Lower lobe of right lung (tissue), 2 donors: ENCODE measurements around the gene TRPC1. TPM values are rescaled to one million over a fixed set of nuclear protein-coding genes. Genes with fewer than 3 reads are reported as not detected.
"Not testable (repeated sequence)": the region's sequence is repeated elsewhere in the genome, so short reads cannot be mapped to it uniquely, and the experiment has no call there.

Source experiments
- ATAC-seq, 2 donors: fragments of 200-7000 bp; cut with Tn5 transposase; one replicate each; pipeline ENCODE4 v1.9.1; 2020 to 2022; ENCODE audit warnings: mild to moderate bottlenecking in 2 of 2, moderate library complexity in 2 of 2
- DNase-seq: peaks from one replicate; pipeline ENCODE4 v3.0.0-alpha.2; 2020
- H3K27ac ChIP-seq: fragments of 200-600 bp; one replicate; pipeline ENCODE4 v1.8.0; 2022
- H3K27me3 ChIP-seq: fragments of 200-600 bp; one replicate; pipeline ENCODE4 v1.8.0; 2022; ENCODE audit warnings: low read depth
- H3K36me3 ChIP-seq: fragments of 200-600 bp; one replicate; pipeline ENCODE4 v1.8.0; 2022; ENCODE audit warnings: mild to moderate bottlenecking
- H3K4me1 ChIP-seq: fragments of 200-600 bp; one replicate; pipeline ENCODE4 v1.8.0; 2022
- H3K4me3 ChIP-seq: fragments of 200-600 bp; one replicate; pipeline ENCODE4 v1.8.0; 2022; ENCODE audit warnings: mild to moderate bottlenecking
- H3K9me3 ChIP-seq: fragments of 200-600 bp; one replicate; pipeline ENCODE4 v1.8.0; 2022
- CTCF ChIP-seq: fragments of 200-600 bp; IDR thresholded peaks from one replicate; pipeline ENCODE4 v1.8.0; 2022; ENCODE audit warnings: antibody characterized with exemption, mild to moderate bottlenecking
- intact Hi-C: fragments of 100-400 bp; cut with DNase I; formaldehyde crosslinking; loops from one replicate; pipeline ENCODE4 v1.11.0; 2022
- total RNA-seq: library from RNA; stranded (reverse); fragmentation: NEBNext Ultra II Directional; extraction: Animal tissue kit (Norgen Biotek cat#: 25700); gene quantifications from one replicate; pipeline ENCODE4 v1.2.1, GENCODE V29; 2021
- donor health status: DM: no; HTN: yes; CAD: no; lungs with severe emphysema.

TRPC1 gene
- total RNA-seq, 1 donor from 2014 or later: 5.4 TPM

- no peak for TF ChIP-seq CTCF
- ATAC-seq (no peak), DNase-seq (no peak)
- no peak overlapping the region for H3K27ac ChIP-seq
- no peaks in the 10 kb centered on the region for H3K27me3 ChIP-seq
- H3K36me3 ChIP-seq: no peaks in the 10 kb centered on the region
- H3K9me3 ChIP-seq: no peaks in the 10 kb centered on the region
- intact Hi-C loops: no loop called here
- H3K4me1 ChIP-seq: no peaks in the 10 kb centered on the region
- H3K4me3 ChIP-seq: no peak overlapping the region
Observed at GRCh38 chr3:142693136-142693853, 30.5 kb upstream of the TRPC1 start.

GRCh38 chr3:142694225-142694624, 29.6 kb upstream of the TRPC1 start:
- Histone ChIP-seq H3K4me1 (no peaks in the 10 kb centered on the region), H3K27me3 (no peaks in the 10 kb centered on the region), H3K4me3 (no peak overlapping the region), H3K9me3 (no peaks in the 10 kb centered on the region), H3K27ac (no peak overlapping the region), H3K36me3 (no peaks in the 10 kb centered on the region)
- DNase-seq (no peak), ATAC-seq (no peak)
- intact Hi-C loops: no loop called here
- no peak for TF ChIP-seq CTCF

- no peak for DNase-seq
- H3K36me3 ChIP-seq: no peaks in the 10 kb centered on the region
- no peak for ATAC-seq
- no peak overlapping the region for H3K27ac ChIP-seq
- H3K4me1 ChIP-seq: no peaks in the 10 kb centered on the region
- no peak for TF ChIP-seq CTCF
- no peaks in the 10 kb centered on the region for H3K9me3 ChIP-seq
- no peak overlapping the region for H3K4me3 ChIP-seq
- intact Hi-C loops: no loop called here
- no peaks in the 10 kb centered on the region for H3K27me3 ChIP-seq
Observed at GRCh38 chr3:142705198-142705597, 18.6 kb upstream of the TRPC1 start.

- H3K4me3 ChIP-seq: no peak overlapping the region
- H3K9me3 ChIP-seq: no peaks in the 10 kb centered on the region
- intact Hi-C loops: no loop called here
- H3K36me3 ChIP-seq: no peaks in the 10 kb centered on the region
- H3K27me3 ChIP-seq: no peaks in the 10 kb centered on the region
- no peaks in the 10 kb centered on the region for H3K4me1 ChIP-seq
- ATAC-seq (no peak), DNase-seq (no peak)
- TF ChIP-seq CTCF: no peak
- no peak overlapping the region for H3K27ac ChIP-seq
Observed at GRCh38 chr3:142706321-142707127, 17.3 kb upstream of the TRPC1 start.

- no peak overlapping the region for H3K4me3 ChIP-seq
- H3K36me3 ChIP-seq: no peaks in the 10 kb centered on the region
- no peaks in the 10 kb centered on the region for H3K9me3 ChIP-seq
- intact Hi-C loops: no loop called here
- no peak for TF ChIP-seq CTCF
- no peak overlapping the region for H3K27ac ChIP-seq
- H3K4me1 ChIP-seq: no peaks in the 10 kb centered on the region
- DNase-seq (no peak), ATAC-seq (no peak)
- no peaks in the 10 kb centered on the region for H3K27me3 ChIP-seq
Observed at GRCh38 chr3:142709207-142709606, 14.6 kb upstream of the TRPC1 start.

GRCh38 chr3:142714882-142715281, 9.0 kb upstream of the TRPC1 start:
- H3K9me3 ChIP-seq, H3K4me1 ChIP-seq, H3K27me3 ChIP-seq, intact Hi-C loops, DNase-seq, H3K36me3 ChIP-seq, H3K4me3 ChIP-seq, H3K27ac ChIP-seq, ATAC-seq: not testable (repeated sequence)
